Measurements from ENCODE around the gene RPL4.

RPL4 gene

DNA sequence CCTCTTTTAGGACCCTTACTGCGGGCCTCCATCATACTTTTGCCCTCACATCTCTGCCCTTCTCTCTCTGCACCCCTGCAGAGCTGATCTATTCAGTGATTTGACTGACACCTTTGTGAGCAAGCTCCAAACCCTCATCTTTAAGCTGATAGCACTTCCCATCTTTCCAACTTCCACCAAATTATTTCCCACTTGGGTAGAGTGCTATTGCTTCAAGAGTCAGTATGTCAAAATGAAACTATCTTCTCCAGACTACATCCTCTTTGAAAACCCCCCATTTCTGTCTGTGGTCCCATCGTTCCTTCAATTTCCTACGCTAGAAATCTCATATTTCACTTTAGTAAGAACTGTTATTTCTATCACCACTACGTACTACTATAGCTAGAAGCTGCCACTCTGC lies 20.2 kb upstream of the RPL4 start:
- no peak for TF ChIP-seq GLIS3 (CRISPR knock-in tag; IDR thresholded peaks at IDR 0.05)
- TF ChIP-seq OSR1 (CRISPR knock-in tag; IDR thresholded peaks at IDR 0.05) = no peak
- no peak for TF ChIP-seq ZC3H10 (CRISPR knock-in tag; IDR thresholded peaks at IDR 0.05)
- no peak for TF ChIP-seq BACH2 (CRISPR knock-in tag; IDR thresholded peaks at IDR 0.05; ENCODE audit: borderline replicate concordance)
- no peak for TF ChIP-seq ISL1 (CRISPR knock-in tag; IDR thresholded peaks at IDR 0.05)
- TF ChIP-seq PATZ1 (CRISPR knock-in tag; IDR thresholded peaks at IDR 0.05; ENCODE audit: borderline replicate concordance) = no peak
- no peak for TF ChIP-seq RARB (CRISPR knock-in tag; IDR thresholded peaks at IDR 0.05)
- TF ChIP-seq TCF4 (CRISPR knock-in tag; IDR thresholded peaks at IDR 0.05; ENCODE audit: borderline replicate concordance) = no peak
- TF ChIP-seq, protein P1, sequence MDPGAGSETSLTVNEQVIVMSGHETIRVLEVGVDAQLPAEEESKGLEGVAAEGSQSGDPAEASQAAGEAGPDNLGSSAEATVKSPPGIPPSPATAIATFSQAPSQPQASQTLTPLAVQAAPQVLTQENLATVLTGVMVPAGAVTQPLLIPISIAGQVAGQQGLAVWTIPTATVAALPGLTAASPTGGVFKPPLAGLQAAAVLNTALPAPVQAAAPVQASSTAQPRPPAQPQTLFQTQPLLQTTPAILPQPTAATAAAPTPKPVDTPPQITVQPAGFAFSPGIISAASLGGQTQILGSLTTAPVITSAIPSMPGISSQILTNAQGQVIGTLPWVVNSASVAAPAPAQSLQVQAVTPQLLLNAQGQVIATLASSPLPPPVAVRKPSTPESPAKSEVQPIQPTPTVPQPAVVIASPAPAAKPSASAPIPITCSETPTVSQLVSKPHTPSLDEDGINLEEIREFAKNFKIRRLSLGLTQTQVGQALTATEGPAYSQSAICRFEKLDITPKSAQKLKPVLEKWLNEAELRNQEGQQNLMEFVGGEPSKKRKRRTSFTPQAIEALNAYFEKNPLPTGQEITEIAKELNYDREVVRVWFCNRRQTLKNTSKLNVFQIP (CRISPR knock-in tag; IDR thresholded peaks at IDR 0.05; ENCODE audit: borderline replicate concordance, low read depth) = no peak
- TF ChIP-seq TSHZ2 (CRISPR knock-in tag; IDR thresholded peaks at IDR 0.05) = no peak
- TF ChIP-seq TOX (CRISPR knock-in tag; IDR thresholded peaks at IDR 0.05; ENCODE audit: borderline replicate concordance) = no peak
- no peak for ATAC-seq

GRCh38 chr15:66523926-66524325 lies 19.3 kb upstream of the RPL4 start:
- no peak for ATAC-seq
- no peak for TF ChIP-seq CSDC2 (CRISPR knock-in tag; IDR thresholded peaks at IDR 0.05)
- TF ChIP-seq ESRRG (CRISPR knock-in tag; IDR thresholded peaks at IDR 0.05) = no peak
- TF ChIP-seq TOX (CRISPR knock-in tag; IDR thresholded peaks at IDR 0.05; ENCODE audit: borderline replicate concordance) = no peak
- no peak for TF ChIP-seq BACH2 (CRISPR knock-in tag; IDR thresholded peaks at IDR 0.05; ENCODE audit: borderline replicate concordance)
- no peak for TF ChIP-seq RARB (CRISPR knock-in tag; IDR thresholded peaks at IDR 0.05)
- TF ChIP-seq SNAI2 (CRISPR knock-in tag; IDR thresholded peaks at IDR 0.05) = no peak
- TF ChIP-seq ZC3H10 (CRISPR knock-in tag; IDR thresholded peaks at IDR 0.05) = no peak
- no peak for TF ChIP-seq GLIS3 (CRISPR knock-in tag; IDR thresholded peaks at IDR 0.05)
- TF ChIP-seq TSHZ2 (CRISPR knock-in tag; IDR thresholded peaks at IDR 0.05) = no peak
- no peak for TF ChIP-seq PPARA (CRISPR knock-in tag; IDR thresholded peaks at IDR 0.05; ENCODE audit: borderline replicate concordance)
- TF ChIP-seq PATZ1 (CRISPR knock-in tag; IDR thresholded peaks at IDR 0.05; ENCODE audit: borderline replicate concordance) = no peak
- no peak for TF ChIP-seq ZFP3 (CRISPR knock-in tag; IDR thresholded peaks at IDR 0.05)
- TF ChIP-seq, protein P1 (CRISPR knock-in tag; IDR thresholded peaks at IDR 0.05; ENCODE audit: borderline replicate concordance, low read depth) = no peak
- TF ChIP-seq TCF4 (CRISPR knock-in tag; IDR thresholded peaks at IDR 0.05; ENCODE audit: borderline replicate concordance) = no peak
- TF ChIP-seq ZNF70 (CRISPR knock-in tag; IDR thresholded peaks at IDR 0.05) = no peak
- no peak for TF ChIP-seq ZFP30 (CRISPR knock-in tag; IDR thresholded peaks at IDR 0.05)
- no peak for TF ChIP-seq CSRNP3 (CRISPR knock-in tag; IDR thresholded peaks at IDR 0.05)
- no peak for TF ChIP-seq ARNTL (CRISPR knock-in tag; IDR thresholded peaks at IDR 0.05; ENCODE audit: borderline replicate concordance, low read depth)
- TF ChIP-seq ZNF8 (CRISPR knock-in tag; IDR thresholded peaks at IDR 0.05) = no peak
